ENCODE results near the gene UQCRC1.

DNA sequence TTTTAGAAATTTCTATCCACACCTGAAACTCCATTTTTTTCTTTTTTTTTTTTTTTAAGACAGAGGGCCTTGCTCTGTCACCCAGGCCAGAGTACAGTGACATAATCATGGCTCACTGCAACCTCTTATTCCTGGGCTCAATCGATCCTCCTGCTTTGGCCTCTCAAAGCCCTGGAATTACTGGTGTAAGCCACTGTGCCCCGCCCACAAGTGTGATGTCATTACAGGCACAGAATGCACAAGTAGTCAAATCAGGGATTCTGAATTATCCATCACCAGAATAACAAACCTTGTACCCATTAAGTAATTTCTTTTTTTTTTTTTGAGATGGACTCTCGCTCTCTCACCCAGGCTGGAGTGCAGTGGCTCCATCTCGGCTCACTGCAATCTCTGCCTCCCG, 1.9 kb downstream of the UQCRC1 start:
- TF ChIP-seq EZH2 (IDR thresholded peaks at IDR 0.05; ENCODE audit: low read length, missing control alignments) = no peak
- TF ChIP-seq, protein P1, sequence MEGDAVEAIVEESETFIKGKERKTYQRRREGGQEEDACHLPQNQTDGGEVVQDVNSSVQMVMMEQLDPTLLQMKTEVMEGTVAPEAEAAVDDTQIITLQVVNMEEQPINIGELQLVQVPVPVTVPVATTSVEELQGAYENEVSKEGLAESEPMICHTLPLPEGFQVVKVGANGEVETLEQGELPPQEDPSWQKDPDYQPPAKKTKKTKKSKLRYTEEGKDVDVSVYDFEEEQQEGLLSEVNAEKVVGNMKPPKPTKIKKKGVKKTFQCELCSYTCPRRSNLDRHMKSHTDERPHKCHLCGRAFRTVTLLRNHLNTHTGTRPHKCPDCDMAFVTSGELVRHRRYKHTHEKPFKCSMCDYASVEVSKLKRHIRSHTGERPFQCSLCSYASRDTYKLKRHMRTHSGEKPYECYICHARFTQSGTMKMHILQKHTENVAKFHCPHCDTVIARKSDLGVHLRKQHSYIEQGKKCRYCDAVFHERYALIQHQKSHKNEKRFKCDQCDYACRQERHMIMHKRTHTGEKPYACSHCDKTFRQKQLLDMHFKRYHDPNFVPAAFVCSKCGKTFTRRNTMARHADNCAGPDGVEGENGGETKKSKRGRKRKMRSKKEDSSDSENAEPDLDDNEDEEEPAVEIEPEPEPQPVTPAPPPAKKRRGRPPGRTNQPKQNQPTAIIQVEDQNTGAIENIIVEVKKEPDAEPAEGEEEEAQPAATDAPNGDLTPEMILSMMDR (conservative IDR thresholded peaks at IDR 0.05 in 1 of 2, IDR thresholded peaks at IDR 0.05 in 1 of 2; ENCODE audit: low read depth in 1 of 2, low read length in 2 of 2) = no peak
